SJSA1 (cell line): ENCODE measurements around the gene EFCAB11. TPM values are rescaled to one million over a fixed set of nuclear protein-coding genes. Genes with fewer than 3 reads are reported as not detected.

Experiments
- DNase-seq, 2 experiments: peaks; one replicate each; pipeline ENCODE4 v3.0.0-alpha.2; 2015 to 2020; ENCODE audit warnings: low spot score in 2 of 2, low read depth in 1 of 2
- H3K27ac ChIP-seq: fragments of 250-450 bp; sonication (Bioruptor Pico); 2 replicates; pipeline ENCODE4 v1.5.1; 2020; ENCODE audit warnings: mild to moderate bottlenecking, moderate library complexity
- H3K27me3 ChIP-seq: fragments of 250-450 bp; sonication (Bioruptor Pico); replicated peaks from 2 replicates; pipeline ENCODE4 v1.5.1; 2020; ENCODE audit warnings: mild to moderate bottlenecking, moderate library complexity
- H3K36me3 ChIP-seq: fragments of 250-450 bp; sonication (Bioruptor Pico); 2 replicates; pipeline ENCODE4 v1.5.1; 2020; ENCODE audit warnings: mild to moderate bottlenecking
- H3K4me1 ChIP-seq: fragments of 250-450 bp; sonication (Bioruptor Pico); replicated peaks from 2 replicates; pipeline ENCODE4 v1.6.1; 2021; ENCODE audit warnings: mild to moderate bottlenecking
- H3K4me3 ChIP-seq: fragments of 250-450 bp; sonication (Bioruptor Pico); 2 replicates; pipeline ENCODE4 v1.5.1; 2020; ENCODE audit warnings: mild to moderate bottlenecking
- H3K9me3 ChIP-seq: fragments of 250-450 bp; sonication (Bioruptor Pico); replicated peaks from 2 replicates; pipeline ENCODE4 v1.5.1; 2020; ENCODE audit warnings: mild to moderate bottlenecking
- total RNA-seq: library from RNA; depleted of rRNA; stranded (reverse); fragments of >200 nt; shearing (Covaris generic); gene quantifications from 2 replicates; pipeline ENCODE4 v1.2.3, GENCODE V29; 2014

EFCAB11 gene
- total RNA-seq, 1 experiment from 2014 or later, result 12.3 TPM

- no peak for DNase-seq
Measured at GRCh38 chr14:89947344-89947743, 7.2 kb downstream of the EFCAB11 start.

GRCh38 chr14:89941830-89942377 is 12.6 kb downstream of the EFCAB11 start:
- no peak overlapping the region for H3K27ac ChIP-seq
- no peaks in the 10 kb centered on the region for H3K27me3 ChIP-seq
- H3K9me3 ChIP-seq, result no peaks in the 10 kb centered on the region
- no peaks in the 10 kb centered on the region for H3K36me3 ChIP-seq
- H3K4me1 ChIP-seq, result no peaks in the 10 kb centered on the region
- DNase-seq, result no peak
- H3K4me3 ChIP-seq, result no peak overlapping the region

More at GRCh38 chr14:89947344-89947743, 7.2 kb downstream of the EFCAB11 start:
- Histone ChIP-seq H3K27me3 (no peaks in the 10 kb centered on the region), H3K9me3 (no peaks in the 10 kb centered on the region), H3K36me3 (peaks cover 5% of the 10 kb centered on the region; the same call in 1 of the 2 replicates), H3K4me1 (no peaks in the 10 kb centered on the region), H3K4me3 (no peak overlapping the region), H3K27ac (no peak overlapping the region)

- H3K36me3 ChIP-seq, result no peaks in the 10 kb centered on the region
- H3K9me3 ChIP-seq, result no peaks in the 10 kb centered on the region
- no peak overlapping the region for H3K27ac ChIP-seq
Measured at GRCh38 chr14:89936654-89937185, 17.8 kb downstream of the EFCAB11 start.

GRCh38 chr14:89933002-89933401 is 21.5 kb downstream of the EFCAB11 start:
- no peaks in the 10 kb centered on the region for H3K27me3 ChIP-seq
- no peaks in the 10 kb centered on the region for H3K4me1 ChIP-seq
- DNase-seq, result no peak
- no peaks in the 10 kb centered on the region for H3K9me3 ChIP-seq
- no peak overlapping the region for H3K4me3 ChIP-seq
- no peaks in the 10 kb centered on the region for H3K36me3 ChIP-seq
- H3K27ac ChIP-seq, result no peak overlapping the region

More at GRCh38 chr14:89936654-89937185, 17.8 kb downstream of the EFCAB11 start:
- Histone ChIP-seq H3K4me3 (no peak overlapping the region), H3K27me3 (no peaks in the 10 kb centered on the region), H3K4me1 (no peaks in the 10 kb centered on the region)
- no peak for DNase-seq

GRCh38 chr14:89927186-89927865 is 27.2 kb downstream of the EFCAB11 start:
- Histone ChIP-seq H3K27me3 (no peaks in the 10 kb centered on the region), H3K4me1 (peaks cover 6% of the 10 kb centered on the region), H3K9me3 (no peaks in the 10 kb centered on the region), H3K27ac (no peak overlapping the region), H3K4me3 (no peak overlapping the region), H3K36me3 (no peaks in the 10 kb centered on the region)
- DNase-seq, result no peak

- DNase-seq, result no peak
- no peak overlapping the region for H3K27ac ChIP-seq
- peaks cover 13% of the 10 kb centered on the region for H3K4me1 ChIP-seq
- H3K27me3 ChIP-seq, result no peaks in the 10 kb centered on the region
- no peaks in the 10 kb centered on the region for H3K36me3 ChIP-seq
- no peaks in the 10 kb centered on the region for H3K9me3 ChIP-seq
- H3K4me3 ChIP-seq, result no peak overlapping the region
Measured at GRCh38 chr14:89926694-89927093, 27.8 kb downstream of the EFCAB11 start.

GRCh38 chr14:89924268-89924667 is 30.3 kb downstream of the EFCAB11 start:
- H3K4me1 ChIP-seq, result peaks cover 29% of the 10 kb centered on the region
- no peaks in the 10 kb centered on the region for H3K9me3 ChIP-seq
- no peak for DNase-seq
- no peaks in the 10 kb centered on the region for H3K27me3 ChIP-seq
- H3K27ac ChIP-seq, result no peak overlapping the region
- H3K4me3 ChIP-seq, result no peak overlapping the region
- H3K36me3 ChIP-seq, result no peaks in the 10 kb centered on the region

GRCh38 chr14:89922031-89922907 is 32.3 kb downstream of the EFCAB11 start:
- Histone ChIP-seq H3K4me3 (no peak overlapping the region), H3K27me3 (no peaks in the 10 kb centered on the region), H3K9me3 (no peaks in the 10 kb centered on the region), H3K27ac (peak overlapping the region; percentile 84), H3K4me1 (peaks cover 29% of the 10 kb centered on the region), H3K36me3 (no peaks in the 10 kb centered on the region)
- DNase-seq, result peak; percentile 71 to 88

GRCh38 chr14:89921346-89921745 is 33.2 kb downstream of the EFCAB11 start:
- Histone ChIP-seq H3K36me3 (no peaks in the 10 kb centered on the region), H3K4me1 (peaks cover 38% of the 10 kb centered on the region), H3K27me3 (no peaks in the 10 kb centered on the region), H3K9me3 (no peaks in the 10 kb centered on the region), H3K27ac (peak overlapping the region; percentile 84), H3K4me3 (no peak overlapping the region)
- no peak for DNase-seq

GRCh38 chr14:89920056-89920455 is 34.5 kb downstream of the EFCAB11 start:
- H3K36me3 ChIP-seq, result no peaks in the 10 kb centered on the region
- H3K27me3 ChIP-seq, result no peaks in the 10 kb centered on the region
- no peaks in the 10 kb centered on the region for H3K9me3 ChIP-seq
- H3K4me3 ChIP-seq, result no peak overlapping the region
- no peak overlapping the region for H3K27ac ChIP-seq
- DNase-seq, result no peak
- peaks cover 45% of the 10 kb centered on the region for H3K4me1 ChIP-seq

GRCh38 chr14:89918721-89919120 is 35.8 kb downstream of the EFCAB11 start:
- H3K36me3 ChIP-seq, result no peaks in the 10 kb centered on the region
- H3K4me1 ChIP-seq, result peaks cover 48% of the 10 kb centered on the region
- H3K27me3 ChIP-seq, result no peaks in the 10 kb centered on the region
- DNase-seq, result no peak
- H3K4me3 ChIP-seq, result no peak overlapping the region
- H3K9me3 ChIP-seq, result no peaks in the 10 kb centered on the region
- no peak overlapping the region for H3K27ac ChIP-seq

- Histone ChIP-seq H3K9me3 (no peaks in the 10 kb centered on the region), H3K36me3 (no peaks in the 10 kb centered on the region), H3K27ac (peak overlapping the region; percentile 39; the same call in 1 of the 2 replicates), H3K4me3 (no peak overlapping the region), H3K27me3 (no peaks in the 10 kb centered on the region), H3K4me1 (peaks cover 52% of the 10 kb centered on the region)
- peak; percentile 51 to 72 for DNase-seq
Measured at GRCh38 chr14:89915114-89915878, 39.2 kb downstream of the EFCAB11 start.

- peak; percentile 70 to 71 for DNase-seq
- peak overlapping the region; percentile 92 for H3K27ac ChIP-seq
- H3K4me3 ChIP-seq, result no peak overlapping the region
- no peaks in the 10 kb centered on the region for H3K27me3 ChIP-seq
- no peaks in the 10 kb centered on the region for H3K36me3 ChIP-seq
- no peaks in the 10 kb centered on the region for H3K9me3 ChIP-seq
- peaks cover 58% of the 10 kb centered on the region for H3K4me1 ChIP-seq
Measured at GRCh38 chr14:89912667-89913211, 41.8 kb downstream of the EFCAB11 start.
